Measurements from ENCODE around the gene NR3C1.

GRCh38 chr5:143336485-143336884 is 67.0 kb downstream of the NR3C1 start:
- TF ChIP-seq POLR2A (IDR thresholded peaks at IDR 0.05) (no peak), CTCF (IDR thresholded peaks at IDR 0.05) (no peak)
